C4-2B (cell line): ENCODE measurements around the gene IFIT1B.
"Not testable (repeated sequence)": the region's sequence is repeated elsewhere in the genome, so short reads cannot be mapped to it uniquely, and the experiment has no call there.

Experiments used
- H3K27ac ChIP-seq: fragments of 450-650 bp; 2 replicates; pipeline ENCODE4 v1.5.1; 2017
- CTCF ChIP-seq: fragments of 450-650 bp; conservative IDR thresholded peaks from 2 replicates; pipeline ENCODE4 v1.5.1; 2017; ENCODE audit warnings: mild to moderate bottlenecking
- ZFX ChIP-seq: fragments of 450-650 bp; IDR thresholded peaks from 2 replicates; pipeline ENCODE4 v1.6.1; 2017

The IFIT1B gene

GRCh38 chr10:89399956-89400355, 22.1 kb downstream of the IFIT1B start:
- TF ChIP-seq CTCF, result no peak
- no peak for TF ChIP-seq ZFX
- no peak overlapping the region for H3K27ac ChIP-seq

GRCh38 chr10:89403043-89403442, 25.2 kb downstream of the IFIT1B start:
- no peak for TF ChIP-seq ZFX
- no peak for TF ChIP-seq CTCF
- no peak overlapping the region for H3K27ac ChIP-seq

- no peak for TF ChIP-seq CTCF
- no peak for TF ChIP-seq ZFX
- no peak overlapping the region for H3K27ac ChIP-seq
Measured at GRCh38 chr10:89404104-89405047, 26.5 kb downstream of the IFIT1B start.

GRCh38 chr10:89406178-89406577, 28.3 kb downstream of the IFIT1B start:
- H3K27ac ChIP-seq, result not testable (repeated sequence)

- H3K27ac ChIP-seq, result not testable (repeated sequence)
Measured at GRCh38 chr10:89407792-89408191, 29.9 kb downstream of the IFIT1B start.

- not testable (repeated sequence) for H3K27ac ChIP-seq
Measured at GRCh38 chr10:89409282-89409681, 31.4 kb downstream of the IFIT1B start.

- not testable (repeated sequence) for H3K27ac ChIP-seq
Measured at GRCh38 chr10:89410551-89410950, 32.7 kb downstream of the IFIT1B start.

GRCh38 chr10:89411135-89411534, 33.3 kb downstream of the IFIT1B start:
- H3K27ac ChIP-seq, result not testable (repeated sequence)

- not testable (repeated sequence) for H3K27ac ChIP-seq
Measured at GRCh38 chr10:89412276-89412675, 34.4 kb downstream of the IFIT1B start.

GRCh38 chr10:89413398-89413912, 35.6 kb downstream of the IFIT1B start:
- H3K27ac ChIP-seq, result no peak overlapping the region
- TF ChIP-seq CTCF, result no peak
- no peak for TF ChIP-seq ZFX
